ENCODE data around the gene KAZALD1.
A peak's percentile ranks its signal among the peaks of the same experiment; 100 is the strongest.

Gene KAZALD1

GRCh38 chr10:101095550-101096213, 33.9 kb downstream of the KAZALD1 start:
- TF ChIP-seq GATA2 (IDR thresholded peaks at IDR 0.05; ENCODE audit: low read depth, low read length) (no peak), GATA3 (IDR thresholded peaks at IDR 0.05; ENCODE audit: low read depth, low read length) (no peak)

DNA sequence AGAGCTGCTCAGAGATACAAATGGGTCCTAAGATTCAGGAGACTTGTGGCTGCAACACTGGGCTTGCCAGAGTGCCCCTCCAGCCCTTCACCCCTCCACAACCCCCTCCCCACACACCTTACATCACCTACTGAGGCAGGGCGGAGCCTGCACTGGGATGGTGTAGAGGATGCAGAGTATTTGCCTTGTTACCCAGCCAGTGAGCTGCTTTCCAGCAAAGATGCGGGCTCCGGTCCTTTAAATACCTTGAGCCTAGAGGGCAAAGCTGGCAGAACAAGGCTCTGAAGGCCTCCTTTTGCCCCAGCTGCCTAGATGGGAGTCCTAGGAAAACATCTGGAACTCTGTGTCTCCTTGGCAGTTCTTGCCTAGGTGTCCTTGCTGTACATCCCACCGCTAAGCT, 34.6 kb downstream of the KAZALD1 start:
- no peak for TF ChIP-seq GATA3 (IDR thresholded peaks at IDR 0.05; ENCODE audit: low read depth, low read length)
- no peak for TF ChIP-seq GATA2 (IDR thresholded peaks at IDR 0.05; ENCODE audit: low read depth, low read length)

GRCh38 chr10:101097881-101098280, 36.1 kb downstream of the KAZALD1 start:
- TF ChIP-seq GATA3 (IDR thresholded peaks at IDR 0.05; ENCODE audit: low read depth, low read length) (no peak), GATA2 (IDR thresholded peaks at IDR 0.05; ENCODE audit: low read depth, low read length) (no peak)

DNA sequence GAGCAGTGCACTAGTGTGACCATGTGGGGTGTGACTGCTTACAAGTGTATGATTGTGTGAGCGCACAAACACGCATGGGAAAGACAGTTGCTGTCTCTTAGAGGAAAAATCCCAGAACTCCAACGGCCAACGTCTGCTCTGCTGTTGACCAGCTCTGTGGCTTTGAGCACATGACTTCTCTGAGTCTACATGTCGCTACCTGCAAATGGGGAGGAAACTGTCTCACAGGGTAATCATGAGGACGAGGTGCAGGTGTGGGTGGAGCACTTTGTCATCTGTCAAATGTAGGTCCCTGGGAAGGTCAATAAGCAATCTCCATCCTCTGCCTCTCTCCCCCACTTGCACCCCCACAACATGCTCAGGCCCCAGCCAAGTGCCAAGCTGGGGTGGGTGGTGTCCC, 38.1 kb downstream of the KAZALD1 start:
- no peak for TF ChIP-seq GATA2 (IDR thresholded peaks at IDR 0.05; ENCODE audit: low read depth, low read length)
- no peak for TF ChIP-seq GATA3 (IDR thresholded peaks at IDR 0.05; ENCODE audit: low read depth, low read length)

DNA sequence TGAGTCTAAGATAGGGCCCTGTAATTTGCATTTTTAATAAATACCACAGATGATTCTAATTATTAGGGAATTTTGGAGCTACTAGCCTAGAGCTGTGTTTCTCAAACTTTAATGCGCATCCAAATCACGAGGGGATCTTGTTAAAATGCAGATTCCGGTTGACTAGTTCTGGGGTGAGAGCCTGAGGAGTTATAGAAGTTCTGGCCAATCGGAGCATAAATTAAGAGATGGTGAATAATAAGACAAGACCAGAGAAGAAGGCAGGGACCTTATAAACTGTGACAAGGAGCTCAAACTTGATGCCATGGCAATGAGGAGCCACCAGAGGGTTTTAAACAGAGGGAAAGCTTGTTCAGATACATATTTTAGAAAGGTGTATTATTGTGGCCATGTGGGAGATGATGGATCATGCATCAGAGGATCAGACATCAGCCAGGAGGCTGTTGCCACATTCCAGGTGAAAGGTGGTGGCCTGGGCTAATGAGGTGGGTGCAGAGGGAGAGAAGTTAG, 39.6 kb downstream of the KAZALD1 start:
- no peak for TF ChIP-seq GATA3 (IDR thresholded peaks at IDR 0.05; ENCODE audit: low read depth, low read length)
- TF ChIP-seq GATA2 (IDR thresholded peaks at IDR 0.05; ENCODE audit: low read depth, low read length) = no peak

DNA sequence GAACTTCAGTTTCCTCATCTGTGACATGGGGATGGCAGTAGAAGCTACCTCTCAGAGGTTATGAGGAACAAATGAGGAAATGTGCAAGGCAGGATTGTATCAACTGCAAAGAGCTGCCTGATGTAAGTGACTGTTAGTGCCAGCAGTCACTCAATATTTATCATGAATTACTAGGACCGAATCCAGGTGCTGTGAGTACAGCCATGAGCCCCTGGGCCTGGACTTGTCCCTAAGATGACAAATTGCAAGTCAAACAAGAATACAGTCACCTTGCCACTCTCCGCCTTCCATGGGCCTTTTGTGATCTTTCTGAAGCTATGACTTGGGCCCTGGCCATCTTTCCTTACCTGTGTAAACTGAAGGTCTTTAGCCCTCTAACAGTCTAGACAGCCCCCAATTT, 41.6 kb downstream of the KAZALD1 start:
- no peak for TF ChIP-seq GATA2 (IDR thresholded peaks at IDR 0.05; ENCODE audit: low read depth, low read length)
- TF ChIP-seq GATA3 (IDR thresholded peaks at IDR 0.05; ENCODE audit: low read depth, low read length) = no peak

DNA sequence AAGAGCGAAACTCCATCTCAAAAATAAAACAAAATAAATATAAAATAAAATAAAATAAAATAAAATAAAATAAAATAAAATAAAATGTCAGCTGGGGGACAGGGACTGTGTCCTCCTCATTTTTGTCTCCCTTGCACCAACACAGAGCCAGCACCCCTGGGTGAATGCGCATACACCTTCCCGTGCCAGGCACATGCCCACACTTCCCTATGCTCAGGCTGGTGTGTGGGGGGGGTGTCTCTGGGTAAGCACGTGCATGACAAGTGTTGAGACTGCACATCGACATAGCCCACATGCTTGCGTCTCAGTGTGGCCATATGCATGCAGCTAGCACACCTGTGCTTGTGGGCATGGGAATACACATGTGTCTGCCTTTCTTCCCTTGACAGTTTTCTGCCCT, 44.6 kb downstream of the KAZALD1 start:
- TF ChIP-seq GATA2 (IDR thresholded peaks at IDR 0.05; ENCODE audit: low read depth, low read length) (no peak), GATA3 (IDR thresholded peaks at IDR 0.05; ENCODE audit: low read depth, low read length) (no peak)

GRCh38 chr10:101107771-101108170, 46.0 kb downstream of the KAZALD1 start:
- TF ChIP-seq GATA3 (IDR thresholded peaks at IDR 0.05; ENCODE audit: low read depth, low read length) (no peak), GATA2 (IDR thresholded peaks at IDR 0.05; ENCODE audit: low read depth, low read length) (no peak)

- no peak for TF ChIP-seq GATA3 (IDR thresholded peaks at IDR 0.05; ENCODE audit: low read depth, low read length)
- TF ChIP-seq GATA2 (IDR thresholded peaks at IDR 0.05; ENCODE audit: low read depth, low read length) = no peak
Observed at GRCh38 chr10:101110856-101111523, 49.2 kb downstream of the KAZALD1 start.

DNA sequence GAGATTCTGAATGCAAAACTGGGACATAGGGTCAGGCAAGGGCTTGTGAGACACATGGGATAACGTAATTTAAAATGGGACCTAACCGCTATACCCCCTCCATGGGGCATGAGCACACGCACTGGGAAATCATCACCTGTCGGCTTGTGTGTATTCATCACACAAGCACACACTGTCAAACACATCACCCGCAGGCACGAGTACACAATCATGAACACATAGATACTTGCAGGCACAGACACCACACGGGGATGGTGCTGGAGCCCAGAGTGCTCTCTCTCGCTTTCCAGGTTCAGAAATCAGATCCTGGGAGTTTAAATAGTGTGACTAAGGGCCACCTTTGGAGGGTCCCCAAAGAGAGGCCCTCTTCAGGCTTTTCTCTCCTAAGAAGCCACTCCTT, 49.8 kb downstream of the KAZALD1 start:
- TF ChIP-seq GATA2 (IDR thresholded peaks at IDR 0.05; ENCODE audit: low read depth, low read length) = no peak
- no peak for TF ChIP-seq GATA3 (IDR thresholded peaks at IDR 0.05; ENCODE audit: low read depth, low read length)

GRCh38 chr10:101112799-101113594, 51.2 kb downstream of the KAZALD1 start:
- TF ChIP-seq GATA2 (IDR thresholded peaks at IDR 0.05; ENCODE audit: low read depth, low read length) (peak; percentile 70), GATA3 (IDR thresholded peaks at IDR 0.05; ENCODE audit: low read depth, low read length) (no peak; the same call in 1 of the 2 replicates)

GRCh38 chr10:101113890-101114403, 52.2 kb downstream of the KAZALD1 start:
- TF ChIP-seq GATA2 (IDR thresholded peaks at IDR 0.05; ENCODE audit: low read depth, low read length) = no peak
- no peak for TF ChIP-seq GATA3 (IDR thresholded peaks at IDR 0.05; ENCODE audit: low read depth, low read length)

DNA sequence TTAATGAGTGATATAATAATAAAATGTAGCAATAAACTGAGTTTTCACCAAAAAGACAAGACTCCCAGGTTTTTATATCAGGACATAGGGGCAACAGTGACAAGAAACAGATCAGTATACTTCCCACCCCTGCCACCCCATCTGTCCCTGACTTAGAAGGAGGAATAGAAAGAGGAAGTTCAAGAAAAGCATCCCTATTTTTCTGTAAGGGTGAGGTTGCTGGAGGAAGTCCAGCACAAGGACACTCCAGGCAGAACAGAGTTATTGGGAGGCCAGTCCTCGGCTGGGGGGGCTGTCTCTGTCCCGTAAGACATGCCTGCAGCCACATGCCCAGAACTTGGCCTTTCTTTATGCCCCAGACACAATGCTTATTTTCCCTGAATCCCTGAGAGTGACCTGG, 52.9 kb downstream of the KAZALD1 start:
- TF ChIP-seq GATA2 (IDR thresholded peaks at IDR 0.05; ENCODE audit: low read depth, low read length) (no peak), GATA3 (IDR thresholded peaks at IDR 0.05; ENCODE audit: low read depth, low read length) (no peak)

Measured in SH-SY5Y (cell line).